HG03565 (cell line): ENCODE measurements around the gene EMC8.
"Not testable (repeated sequence)": the region's sequence is repeated elsewhere in the genome, so short reads cannot be mapped to it uniquely, and the experiment has no call there.

ENCODE experiments used
- ATAC-seq: cut with Tn5 transposase; IDR thresholded peaks from one replicate; pipeline ENCODE4 v1.9.1; 2021; ENCODE audit warnings: mild to moderate bottlenecking, moderate library complexity; ENCODE audit not compliant: unreplicated experiment

EMC8 gene

GRCh38 chr16:85816159-85816558 lies 16.8 kb upstream of the EMC8 start:
- ATAC-seq = no peak

- no peak for ATAC-seq
These were observed 13.7 kb upstream of the EMC8 start for GRCh38 chr16:85812811-85813700.

DNA sequence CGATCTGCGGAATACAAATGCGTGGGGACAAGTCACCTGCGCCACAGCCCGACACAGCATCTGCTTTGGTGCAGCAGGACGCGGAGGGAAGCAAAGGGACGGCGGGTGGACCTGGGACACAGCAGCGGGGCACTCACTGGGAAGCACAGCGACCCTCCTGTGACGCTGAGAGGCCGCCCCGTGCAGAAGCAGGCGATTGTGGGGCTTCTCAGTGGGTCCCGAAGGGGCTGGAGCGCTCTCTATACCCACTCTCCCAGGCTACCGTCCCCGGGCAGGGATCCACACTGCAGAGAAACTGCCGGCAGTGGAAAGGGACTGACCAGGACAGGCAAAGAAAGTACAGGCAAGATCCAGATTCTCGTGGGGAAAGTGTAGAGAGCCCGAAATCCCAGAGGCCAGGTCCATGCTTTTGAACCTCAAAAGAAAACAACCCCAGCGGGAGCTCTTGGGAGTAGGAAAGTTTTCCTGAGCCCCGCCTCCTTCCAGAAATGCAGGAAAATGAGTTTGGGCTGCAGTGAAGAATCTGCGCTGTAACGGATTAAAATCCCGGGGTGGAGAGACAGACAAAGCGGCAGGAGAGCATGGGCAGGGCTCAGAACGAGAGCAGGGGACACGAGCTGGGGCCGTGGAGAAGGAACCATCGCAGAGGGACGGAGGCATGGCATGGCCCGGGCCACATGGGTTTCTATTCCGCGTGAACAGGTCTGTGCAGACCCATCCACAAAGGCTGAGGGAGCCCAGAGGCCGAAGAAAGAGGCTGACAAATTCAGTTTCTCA lies 12.9 kb upstream of the EMC8 start:
- ATAC-seq = no peak

- ATAC-seq = no peak
These were observed 11.4 kb upstream of the EMC8 start for GRCh38 chr16:85810742-85811115.

DNA sequence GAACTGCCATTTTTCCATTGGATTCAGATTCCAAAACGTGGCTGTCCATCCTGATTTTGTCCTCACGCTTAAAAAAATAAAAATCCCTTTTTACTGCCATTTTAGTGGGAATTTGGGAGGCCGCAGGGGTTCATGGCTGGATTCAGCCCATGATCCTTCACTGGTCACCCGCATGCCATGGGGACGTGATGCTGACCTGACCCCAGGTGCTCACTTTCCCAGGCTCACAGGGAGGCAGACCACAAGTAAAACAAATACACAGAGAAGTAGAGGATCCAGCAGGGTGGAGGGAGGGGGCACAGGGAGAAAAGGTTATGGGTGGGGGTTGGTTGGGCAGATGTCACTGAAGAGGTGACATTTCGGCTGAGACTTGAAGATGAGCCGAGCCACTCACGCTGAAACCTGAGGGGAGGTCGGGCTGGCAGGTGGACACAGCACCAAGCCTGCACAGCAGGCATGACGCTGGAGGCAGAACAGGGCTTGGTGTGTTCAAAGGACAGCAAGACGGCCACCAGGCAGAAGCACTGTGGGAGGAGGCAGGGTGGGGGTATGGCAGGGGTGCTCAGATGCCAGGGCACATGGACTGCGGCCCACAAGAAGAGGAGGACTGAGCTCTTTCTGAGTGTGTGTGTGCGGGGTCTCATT lies 10.9 kb upstream of the EMC8 start:
- ATAC-seq = no peak

- ATAC-seq = no peak
These were observed 10.3 kb upstream of the EMC8 start for GRCh38 chr16:85809645-85810044.

DNA sequence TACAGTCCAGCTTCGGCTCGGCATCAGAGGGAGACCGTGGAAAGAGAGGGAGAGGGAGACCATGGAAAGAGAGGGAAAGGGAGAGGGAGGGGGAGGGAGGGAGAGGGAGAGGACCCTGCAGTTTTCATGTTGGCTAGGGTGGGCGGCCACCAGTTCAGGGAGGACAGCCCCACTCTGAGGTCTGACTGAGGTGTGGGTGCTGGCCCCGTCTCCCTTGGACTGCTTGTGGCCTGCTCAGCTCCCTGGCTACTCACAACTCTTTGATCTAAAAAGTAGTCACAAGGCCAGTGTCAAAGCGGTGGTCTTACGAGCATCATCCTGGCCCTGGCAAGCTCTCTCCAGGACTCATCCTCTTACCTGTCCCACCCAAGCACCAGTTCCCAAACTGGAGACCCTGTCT lies 9.6 kb upstream of the EMC8 start:
- no peak for ATAC-seq

- not testable (repeated sequence) for ATAC-seq
These were observed 8.8 kb upstream of the EMC8 start for GRCh38 chr16:85808104-85808503.

- not testable (repeated sequence) for ATAC-seq
These were observed 8.0 kb upstream of the EMC8 start for GRCh38 chr16:85807340-85807739.

DNA sequence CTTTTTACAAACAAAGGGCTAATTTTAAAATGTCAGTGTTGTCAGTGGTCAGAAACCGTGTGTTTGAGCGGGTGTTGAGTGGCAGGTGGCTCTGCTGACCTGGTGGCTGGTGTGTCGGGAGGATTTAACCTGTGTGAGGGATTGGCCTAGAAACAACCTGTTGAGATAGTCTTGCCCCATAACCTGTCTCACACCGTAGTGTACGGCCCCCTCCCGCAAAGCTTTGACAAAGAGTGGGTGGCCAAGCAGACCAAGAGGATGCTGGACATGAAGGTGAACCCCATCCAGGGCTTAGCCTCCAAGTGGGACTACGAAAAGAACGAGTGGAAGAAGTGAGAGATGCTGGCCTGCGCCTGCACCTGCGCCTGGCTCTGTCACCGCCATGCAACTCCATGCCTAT lies 7.2 kb upstream of the EMC8 start:
- no peak for ATAC-seq

GRCh38 chr16:85805442-85806045 lies 6.2 kb upstream of the EMC8 start:
- no peak for ATAC-seq

- ATAC-seq = no peak
These were observed 4.2 kb upstream of the EMC8 start for GRCh38 chr16:85803570-85803969.

DNA sequence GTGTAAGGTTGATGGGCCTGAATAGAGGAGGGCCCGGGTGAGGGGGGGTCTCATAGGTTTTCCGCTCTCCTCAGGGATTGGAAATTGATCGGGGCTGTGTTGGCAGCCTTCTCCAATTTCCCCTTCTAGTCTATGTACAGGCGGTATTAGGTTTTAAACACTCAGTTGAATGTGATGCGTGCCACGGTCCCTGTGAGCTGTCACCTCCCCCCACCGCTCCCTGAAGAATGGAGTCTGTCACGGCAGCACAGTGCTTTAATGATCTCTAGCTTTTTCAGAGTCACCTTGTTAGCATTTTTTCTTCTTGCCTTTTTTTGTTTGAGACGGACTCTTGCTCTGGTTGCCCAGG lies 951 bp upstream of the EMC8 start:
- ATAC-seq = no peak

GRCh38 chr16:85798901-85799496 lies 345 bp downstream of the EMC8 start:
- ATAC-seq = peak; percentile 15

DNA sequence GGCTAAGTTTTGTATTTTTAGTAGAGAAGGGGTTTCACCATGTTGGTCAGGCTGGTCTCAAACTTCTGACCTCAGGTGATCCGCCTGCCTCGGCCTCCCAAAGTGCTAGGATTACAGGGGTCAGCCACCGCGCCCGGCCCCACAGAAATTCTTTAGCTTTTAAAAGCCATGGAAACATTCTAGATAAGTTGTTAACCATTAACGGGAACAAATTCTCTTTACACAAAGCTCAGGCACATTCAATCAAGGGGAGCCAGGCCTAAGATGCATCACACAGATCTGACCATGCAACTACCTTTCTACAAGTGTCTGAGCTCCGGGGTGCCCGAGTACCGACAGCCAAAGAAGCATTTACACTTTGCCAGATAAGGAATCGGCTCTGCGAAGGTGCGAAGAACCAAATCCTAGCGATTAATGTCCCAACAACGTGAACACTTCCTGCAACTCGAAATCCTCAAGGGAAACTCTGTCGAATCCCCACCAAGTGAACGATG lies 1.0 kb downstream of the EMC8 start:
- no peak for ATAC-seq

GRCh38 chr16:85796599-85796998 lies 2.7 kb downstream of the EMC8 start:
- ATAC-seq = no peak

DNA sequence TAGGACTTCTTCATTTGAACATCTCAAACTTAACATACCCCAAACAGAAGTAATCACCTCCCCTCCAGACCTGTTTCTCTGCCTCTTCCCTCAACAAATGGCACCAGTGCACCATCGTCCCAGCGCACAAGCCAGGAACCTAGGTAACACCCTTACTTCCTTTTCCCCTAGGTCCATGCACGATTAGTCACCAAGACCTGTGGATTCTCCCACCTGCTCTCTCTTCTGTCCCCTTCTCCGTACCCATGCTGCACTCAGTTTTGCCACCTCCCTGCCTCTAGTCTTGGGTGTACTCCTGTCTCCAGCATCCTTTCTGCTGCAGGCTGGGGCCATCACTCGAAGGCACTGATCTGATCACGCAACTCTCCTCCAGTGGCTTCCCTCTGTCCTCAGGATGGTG lies 3.2 kb downstream of the EMC8 start:
- no peak for ATAC-seq

DNA sequence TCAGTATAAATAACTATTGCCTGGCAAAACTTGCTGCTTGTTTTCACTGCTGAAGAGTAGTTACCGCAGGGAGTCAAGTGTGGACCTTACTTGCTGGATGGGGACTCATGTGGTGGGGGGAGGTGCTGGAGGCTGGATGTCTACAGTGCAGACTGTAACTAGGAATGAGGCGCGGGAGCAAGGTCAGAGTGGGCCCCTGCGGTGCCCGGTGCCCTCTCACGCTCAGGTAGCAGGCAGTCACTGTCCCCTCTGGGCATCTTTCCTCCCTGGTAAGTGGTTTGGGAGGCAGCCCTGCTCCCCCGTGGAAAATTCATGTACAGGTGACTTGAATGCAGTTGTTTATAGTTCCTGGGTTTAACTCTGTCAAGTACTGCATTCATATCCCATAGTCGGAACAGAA lies 4.6 kb downstream of the EMC8 start:
- no peak for ATAC-seq

- no peak for ATAC-seq
These were observed 5.6 kb downstream of the EMC8 start for GRCh38 chr16:85793662-85794298.

GRCh38 chr16:85789773-85790172 lies 9.6 kb downstream of the EMC8 start:
- ATAC-seq = no peak
